Stomach (tissue), 9 donors: Measurements from ENCODE around the gene SCG3. TPM values are rescaled to one million over a fixed set of nuclear protein-coding genes. Genes with fewer than 3 reads are reported as not detected.

Source experiments
- DNase-seq, 2 donors: peaks; one replicate each; pipeline versions ENCODE4 v3.0.0 to v3.0.0-alpha.2; 2013 to 2019
- H3K27ac ChIP-seq, 5 donors: fragments of 200-600 bp in 4 of 5; sonication (generic) in 4 of 5; one replicate each; pipeline ENCODE4 v1.5.1; 2013 to 2019; ENCODE audit warnings: mild to moderate bottlenecking in 1 of 5, moderate library complexity in 1 of 5
- H3K27me3 ChIP-seq, 3 donors: fragments of 200-600 bp; sonication (generic); one replicate each; pipeline ENCODE4 v1.5.1; 2017 to 2019; ENCODE audit warnings: mixed run types in 1 of 3
- H3K36me3 ChIP-seq, 4 donors: fragments of 200-600 bp; sonication (generic); 1 replicate in 3 of 4; 2 replicates in 1 of 4; pipeline ENCODE4 v1.5.1; 2016 to 2019
- H3K4me1 ChIP-seq, 4 donors: fragments of 200-600 bp; sonication (generic); one replicate each; pipeline ENCODE4 v1.5.1; 2016 to 2019
- H3K4me3 ChIP-seq, 4 donors: fragments of 200-600 bp; sonication (generic) in 3 of 4; one replicate each; pipeline ENCODE4 v1.5.1; 2016 to 2019; ENCODE audit warnings: mild to moderate bottlenecking in 1 of 4
- H3K9me3 ChIP-seq, 4 donors: fragments of 200-600 bp; sonication (generic); one replicate each; pipeline ENCODE4 v1.5.1; 2016 to 2019
- CTCF ChIP-seq, 7 experiments: fragments of 450-650 bp in 4 of 7; fragments of 200-600 bp in 3 of 7; sonication (generic) in 3 of 7; IDR thresholded peaks; one replicate each; pipeline ENCODE4 v1.5.1; 2016 to 2019; ENCODE audit warnings: antibody characterized with exemption in 7 of 7, control low read depth in 2 of 7, mild to moderate bottlenecking in 1 of 7
- EP300 ChIP-seq: sonication (generic); formaldehyde crosslinking; IDR thresholded peaks from one replicate; pipeline ENCODE4 v1.6.1; 2017; ENCODE audit warnings: antibody characterized with exemption
- POLR2A ChIP-seq, 4 donors: fragments of 450-650 bp; IDR thresholded peaks; one replicate each; pipeline ENCODE4 v1.6.1; 2016; ENCODE audit warnings: antibody characterized with exemption in 4 of 4, control low read depth in 2 of 4, mild to moderate bottlenecking in 1 of 4, moderate library complexity in 1 of 4
- POLR2AphosphoS5 ChIP-seq, 3 donors: sonication (generic); formaldehyde crosslinking; IDR thresholded peaks; one replicate each; pipeline ENCODE4 v1.6.1; 2016; ENCODE audit warnings: antibody characterized with exemption in 3 of 3
- WGBS, 5 donors: extraction: QIAGEN DNeasy Blood & Tissue Kit in 3 of 5; methylation state at CpG; one replicate each; pipeline versions ENCODE4 v1.1.5 to v1.1.7; 2013 to 2018; 5-methylcytosine and 5-hydroxymethylcytosine counted together
- intact Hi-C: fragments of 100-400 bp; cut with DNase I; formaldehyde crosslinking; loops from one replicate; pipeline ENCODE4 v1.15.1; 2023; ENCODE audit warnings: low total_unique reads
- polyA plus RNA-seq, 3 donors: library from polyadenylated mRNA; stranded (reverse); fragments of 200-250 nt; gene quantifications; one replicate each; pipeline ENCODE4 v1.2.3, GENCODE V29; 2013
- total RNA-seq, 5 donors: library from RNA; depleted of rRNA; stranded (reverse); fragments of >200 nt; gene quantifications; one replicate each; pipeline versions ENCODE4 v1.1.0 to v1.2.3, GENCODE V29; 2014 to 2016
- donor health status: healthy with polysubstance abuse.
- donor health status: Bipolar disorder and iron deficiency.
- donor health status: healthy.

Gene SCG3
- total and polyA plus RNA-seq, 8 donors, result 0.31 to 2.4 (median 0.88) TPM; not detected in 3

- no peak overlapping the region for H3K27ac ChIP-seq
- no peak overlapping the region for H3K4me3 ChIP-seq
- no peaks in the 10 kb centered on the region for H3K36me3 ChIP-seq
- no peaks in the 10 kb centered on the region for H3K27me3 ChIP-seq
- 75 to 84% (median 80%) methylated on average over 4 of the region's 4 CpGs for WGBS, 5 donors
- TF ChIP-seq EP300 (no peak), POLR2A (IDR thresholded peaks at IDR 0.05) (no peak), CTCF (IDR thresholded peaks at IDR 0.05) (no peak), POLR2AphosphoS5 (IDR thresholded peaks at IDR 0.05) (no peak)
- peaks cover 6 to 32% (median 21%) of the 10 kb centered on the region in 4 donors for H3K4me1 ChIP-seq
- no peaks in the 10 kb centered on the region for H3K9me3 ChIP-seq
- DNase-seq, result no peak
- intact Hi-C loops, result no loop called here
Observed at GRCh38 chr15:51756482-51756881, 75.2 kb downstream of the SCG3 start.

- H3K4me1 ChIP-seq, result peaks cover 1 to 26% (median 15%) of the 10 kb centered on the region in 4 donors
- WGBS, 5 donors, result 75 to 100% (median 88%) methylated on average over 2 of the region's 2 CpGs
- TF ChIP-seq POLR2A (IDR thresholded peaks at IDR 0.05), result no peak
- TF ChIP-seq CTCF (IDR thresholded peaks at IDR 0.05), result no peak
- TF ChIP-seq POLR2AphosphoS5 (IDR thresholded peaks at IDR 0.05), result no peak
- TF ChIP-seq EP300, result no peak
- intact Hi-C loops, result no loop called here
- H3K4me3 ChIP-seq, result no peak overlapping the region
- no peaks in the 10 kb centered on the region for H3K27me3 ChIP-seq
- no peaks in the 10 kb centered on the region for H3K9me3 ChIP-seq
- no peak for DNase-seq
- no peaks in the 10 kb centered on the region for H3K36me3 ChIP-seq
- no peak overlapping the region for H3K27ac ChIP-seq
Observed at GRCh38 chr15:51757450-51757849, 76.1 kb downstream of the SCG3 start.

GRCh38 chr15:51758645-51759044 is 77.3 kb downstream of the SCG3 start:
- peak overlapping the region in 1 of 5 donors; percentile 0 for H3K27ac ChIP-seq

GRCh38 chr15:51759557-51760070 is 78.3 kb downstream of the SCG3 start:
- Histone ChIP-seq H3K4me3 (no peak overlapping the region), H3K27me3 (no peaks in the 10 kb centered on the region), H3K4me1 (peaks cover 0 to 20% (median 11%) of the 10 kb centered on the region in 4 donors), H3K36me3 (no peaks in the 10 kb centered on the region), H3K27ac (peak overlapping the region in 1 of 5 donors; percentile 10), H3K9me3 (no peaks in the 10 kb centered on the region)
- WGBS, 5 donors, result 43 to 54% (median 53%) methylated on average over 3 of the region's 3 CpGs
- TF ChIP-seq POLR2AphosphoS5 (IDR thresholded peaks at IDR 0.05) (no peak), EP300 (no peak), POLR2A (IDR thresholded peaks at IDR 0.05) (no peak), CTCF (IDR thresholded peaks at IDR 0.05) (no peak)
- DNase-seq, result peak in 1 of 2 donors; percentile 85
- intact Hi-C loops, result no loop called here

More at GRCh38 chr15:51758645-51759044, 77.3 kb downstream of the SCG3 start:
- Histone ChIP-seq H3K4me1 (peaks cover 0 to 20% (median 11%) of the 10 kb centered on the region in 4 donors), H3K36me3 (no peaks in the 10 kb centered on the region), H3K27me3 (no peaks in the 10 kb centered on the region), H3K9me3 (no peaks in the 10 kb centered on the region), H3K4me3 (no peak overlapping the region)
- DNase-seq, result peak; percentile 29 to 81
- WGBS, 5 donors, result 17 to 60% (median 46%) methylated on average over 1 of the region's 1 CpG
- no peak for TF ChIP-seq POLR2A (IDR thresholded peaks at IDR 0.05)
- TF ChIP-seq POLR2AphosphoS5 (IDR thresholded peaks at IDR 0.05), result peak in 1 of 3 donors; percentile 10
- TF ChIP-seq EP300, result no peak
- no peak for TF ChIP-seq CTCF (IDR thresholded peaks at IDR 0.05)
- intact Hi-C loops, result no loop called here
